Progenitor cell of endocrine pancreas (in vitro differentiated cells): ENCODE results near the gene EIF5. TPM values are rescaled to one million over a fixed set of nuclear protein-coding genes. Genes with fewer than 3 reads are reported as not detected.

ENCODE experiments used
- DNase-seq: peaks from one replicate; pipeline ENCODE4 v3.0.0; 2021; ENCODE audit warnings: low spot score; ENCODE audit not compliant: unreplicated experiment
- H3K27ac Mint-ChIP-seq: 2 replicates; pipeline ENCODE4 v1.8.0; 2021; ENCODE audit warnings: mild to moderate bottlenecking, moderate library complexity, mixed read lengths
- H3K27me3 Mint-ChIP-seq: 2 replicates; pipeline ENCODE4 v1.8.0; 2021; ENCODE audit warnings: mixed read lengths
- H3K36me3 Mint-ChIP-seq: 2 replicates; pipeline ENCODE4 v1.8.0; 2022; ENCODE audit warnings: mixed read lengths; ENCODE audit not compliant: insufficient read depth
- H3K4me1 Mint-ChIP-seq: 2 replicates; pipeline ENCODE4 v1.8.0; 2021; ENCODE audit warnings: low read depth, mixed read lengths
- H3K4me3 Mint-ChIP-seq: 2 replicates; pipeline ENCODE4 v1.8.0; 2021; ENCODE audit warnings: low read depth, mild to moderate bottlenecking, moderate library complexity, mixed read lengths
- H3K9me3 Mint-ChIP-seq: 2 replicates; pipeline ENCODE4 v1.8.0; 2021; ENCODE audit warnings: low read depth, mixed read lengths
- total RNA-seq: library from RNA; stranded (reverse); gene quantifications from 2 replicates; pipeline ENCODE4 v1.2.1, GENCODE V29; 2021
- TF ChIP-seq, protein P1 (sequence below): fragments of 200-600 bp; sonication (generic); IDR thresholded peaks from one replicate; pipeline ENCODE4 v1.5.0; 2021; ENCODE audit warnings: antibody characterized with exemption, mild to moderate bottlenecking; ENCODE audit not compliant: unreplicated experiment

Gene EIF5
- total RNA-seq, 1 donor from 2014 or later = 384 TPM

DNA sequence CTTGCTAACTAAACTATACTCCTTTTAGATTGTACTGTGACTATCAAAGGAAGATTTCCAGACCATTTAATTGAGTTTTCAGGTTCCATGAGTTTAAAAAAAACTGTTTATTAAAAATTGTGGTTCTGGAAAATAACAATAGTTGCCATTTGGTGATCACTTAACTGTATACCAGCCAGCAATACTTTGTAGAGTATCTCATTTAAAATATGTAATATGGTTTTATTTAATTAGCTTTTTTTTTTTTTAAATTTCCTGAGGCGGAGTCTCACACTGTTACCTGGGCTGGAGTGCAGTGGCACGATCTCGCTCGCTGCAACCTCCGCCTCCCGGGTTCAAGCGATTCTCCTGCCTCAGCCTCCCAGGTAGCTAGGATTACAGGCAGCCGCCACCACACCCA lies 58.5 kb downstream of the EIF5 start:
- TF ChIP-seq, protein P1, sequence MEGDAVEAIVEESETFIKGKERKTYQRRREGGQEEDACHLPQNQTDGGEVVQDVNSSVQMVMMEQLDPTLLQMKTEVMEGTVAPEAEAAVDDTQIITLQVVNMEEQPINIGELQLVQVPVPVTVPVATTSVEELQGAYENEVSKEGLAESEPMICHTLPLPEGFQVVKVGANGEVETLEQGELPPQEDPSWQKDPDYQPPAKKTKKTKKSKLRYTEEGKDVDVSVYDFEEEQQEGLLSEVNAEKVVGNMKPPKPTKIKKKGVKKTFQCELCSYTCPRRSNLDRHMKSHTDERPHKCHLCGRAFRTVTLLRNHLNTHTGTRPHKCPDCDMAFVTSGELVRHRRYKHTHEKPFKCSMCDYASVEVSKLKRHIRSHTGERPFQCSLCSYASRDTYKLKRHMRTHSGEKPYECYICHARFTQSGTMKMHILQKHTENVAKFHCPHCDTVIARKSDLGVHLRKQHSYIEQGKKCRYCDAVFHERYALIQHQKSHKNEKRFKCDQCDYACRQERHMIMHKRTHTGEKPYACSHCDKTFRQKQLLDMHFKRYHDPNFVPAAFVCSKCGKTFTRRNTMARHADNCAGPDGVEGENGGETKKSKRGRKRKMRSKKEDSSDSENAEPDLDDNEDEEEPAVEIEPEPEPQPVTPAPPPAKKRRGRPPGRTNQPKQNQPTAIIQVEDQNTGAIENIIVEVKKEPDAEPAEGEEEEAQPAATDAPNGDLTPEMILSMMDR = no peak
- Mint-ChIP-seq H3K4me1 (peaks cover 40% of the 10 kb centered on the region), H3K27ac (no peak overlapping the region), H3K9me3 (no peaks in the 10 kb centered on the region), H3K4me3 (no peak overlapping the region), H3K36me3 (no peaks in the 10 kb centered on the region), H3K27me3 (no peaks in the 10 kb centered on the region)
- DNase-seq = no peak

DNA sequence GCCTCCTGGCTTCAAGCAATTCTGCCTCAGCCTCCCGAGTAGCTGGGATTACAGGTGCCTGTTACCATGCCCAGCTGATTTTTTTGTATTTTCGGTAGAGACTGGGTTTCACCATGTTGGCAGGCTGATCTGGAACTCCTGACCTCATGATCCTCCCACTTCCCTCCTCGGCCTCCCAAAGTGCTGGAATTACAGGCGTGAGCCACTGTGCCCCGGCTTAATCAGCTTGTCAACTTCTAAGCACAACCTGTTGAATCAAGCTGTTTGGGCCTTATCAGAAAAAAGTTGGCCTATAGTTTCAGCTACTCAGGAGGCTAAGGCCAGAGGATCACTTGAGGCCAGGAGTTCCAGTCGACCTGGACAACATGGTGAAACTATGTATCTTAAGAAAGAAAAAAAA lies 59.0 kb downstream of the EIF5 start:
- TF ChIP-seq, protein P1 = no peak
- no peak for DNase-seq
- no peak overlapping the region for H3K4me3 Mint-ChIP-seq
- H3K9me3 Mint-ChIP-seq = no peaks in the 10 kb centered on the region
- H3K36me3 Mint-ChIP-seq = no peaks in the 10 kb centered on the region
- H3K4me1 Mint-ChIP-seq = peaks cover 38% of the 10 kb centered on the region
- H3K27ac Mint-ChIP-seq = peak overlapping the region; percentile 24
- no peaks in the 10 kb centered on the region for H3K27me3 Mint-ChIP-seq

DNA sequence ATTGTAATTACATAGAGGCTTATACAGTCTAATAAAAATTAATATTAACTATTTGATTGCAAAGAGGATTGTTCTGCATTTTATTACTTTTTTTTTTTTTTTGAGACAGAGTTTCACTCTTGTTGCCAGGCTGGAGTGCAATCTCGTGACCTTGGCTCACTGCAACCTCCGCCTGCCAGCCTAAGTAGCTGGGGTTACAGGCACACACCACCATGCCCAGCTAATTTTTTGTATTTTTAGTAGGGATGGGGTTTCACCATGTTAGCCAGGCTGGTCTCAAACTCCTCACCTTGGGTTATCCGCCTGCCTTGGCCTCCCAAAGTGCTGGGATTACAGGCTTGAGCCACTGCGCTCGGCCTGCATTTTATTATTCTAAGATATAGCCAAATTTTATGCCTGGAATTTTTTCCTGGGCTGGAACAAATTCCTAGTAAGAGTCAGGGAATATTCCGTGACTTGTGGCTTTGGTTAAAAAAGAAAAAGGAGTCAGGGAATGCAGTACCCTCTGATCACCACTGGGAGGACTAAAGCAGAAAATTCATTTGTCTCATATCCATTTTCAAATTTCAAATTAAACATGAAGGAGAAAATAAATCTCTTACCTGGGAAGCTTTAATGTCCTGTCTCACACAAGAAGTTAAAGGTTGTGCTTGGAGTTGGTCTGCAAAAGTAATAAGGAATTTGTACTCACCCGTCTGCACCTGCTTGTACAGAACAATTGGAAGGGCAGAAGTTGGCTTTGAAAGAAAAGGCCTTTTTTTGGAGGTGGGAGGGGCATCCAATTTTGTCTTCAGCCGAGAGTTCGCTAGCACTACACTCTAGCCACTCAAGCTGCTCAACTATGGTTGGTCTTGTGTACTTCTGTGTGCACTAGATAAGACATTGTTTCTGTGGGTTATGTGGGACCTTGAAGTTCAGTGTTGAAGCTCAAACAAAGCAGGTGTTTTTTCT lies 59.9 kb downstream of the EIF5 start:
- TF ChIP-seq, protein P1 = peak; percentile 81
- H3K27me3 Mint-ChIP-seq = no peaks in the 10 kb centered on the region
- no peaks in the 10 kb centered on the region for H3K9me3 Mint-ChIP-seq
- DNase-seq = no peak
- H3K4me1 Mint-ChIP-seq = peaks cover 37% of the 10 kb centered on the region
- no peaks in the 10 kb centered on the region for H3K36me3 Mint-ChIP-seq
- H3K4me3 Mint-ChIP-seq = peak overlapping the region; percentile 1
- peak overlapping the region; percentile 33 for H3K27ac Mint-ChIP-seq

Other genes with a start within 250 kb of the EIF5 start
- gene EXOC3L4, start 239.5 kb upstream of the EIF5 start, total RNA-seq = 28.4 and 30.8 TPM in 2 replicates
- gene TNFAIP2, start 210.8 kb upstream of the EIF5 start, total RNA-seq = 17.8 and 19.6 TPM in 2 replicates
- 125 and 138 TPM in 2 replicates for gene MARK3, start 51.2 kb downstream of the EIF5 start, total RNA-seq
- gene CKB, start 188.6 kb downstream of the EIF5 start, total RNA-seq = 929 and 983 TPM in 2 replicates
- gene TRMT61A, start 195.0 kb downstream of the EIF5 start, total RNA-seq = 10.3 and 10.7 TPM in 2 replicates
- 23.5 and 24.7 TPM in 2 replicates for gene BAG5, start 228.4 kb downstream of the EIF5 start, total RNA-seq
- 45.1 and 46.3 TPM in 2 replicates for gene COA8, start 228.7 kb downstream of the EIF5 start, total RNA-seq